ENCODE data around the gene BRME1. TPM values are rescaled to one million over a fixed set of nuclear protein-coding genes. Genes with fewer than 3 reads are reported as not detected.
A peak's percentile ranks its signal among the peaks of the same experiment; 100 is the strongest.

Gene BRME1
- total RNA-seq, 1 donor from 2014 or later: 0.68 TPM

DNA sequence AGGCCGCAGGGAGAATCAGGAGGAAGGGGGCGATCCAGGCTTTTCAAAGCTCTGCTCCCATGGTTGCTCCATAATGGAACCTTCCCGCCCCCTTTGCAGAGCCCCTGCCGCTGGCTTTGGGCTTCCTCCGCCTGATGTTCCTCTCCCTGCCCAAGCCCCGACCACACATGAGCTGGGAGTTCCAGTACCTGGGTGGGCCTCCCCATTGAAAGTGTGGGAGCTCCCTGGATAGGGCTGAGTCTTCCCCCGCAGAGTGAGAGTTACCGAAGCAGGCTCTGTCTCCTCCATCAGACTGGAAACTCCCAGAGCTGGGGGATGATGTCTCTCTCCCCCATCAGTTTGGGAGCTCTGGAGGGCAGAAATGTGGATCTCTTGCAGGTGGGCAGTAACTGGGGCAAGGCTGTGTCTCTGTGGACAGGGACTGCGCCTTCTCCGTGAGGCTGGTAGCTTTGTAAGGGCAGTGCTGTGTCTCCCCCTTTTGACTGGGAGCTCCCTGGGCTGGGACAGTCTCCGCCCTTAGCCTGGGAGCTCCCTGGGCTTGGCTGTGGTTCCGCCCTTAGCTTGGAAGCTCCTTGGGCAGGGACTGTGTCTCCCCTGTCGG is 47.1 kb upstream of the BRME1 start:
- Histone ChIP-seq H3K36me3 (ENCODE audit: insufficient read depth, low read length) (peaks cover 6% of the 10 kb centered on the region), H3K79me2 (ENCODE audit: insufficient read depth, low read length) (peaks cover 19% of the 10 kb centered on the region), H3K27ac (ENCODE audit: low read depth, low read length) (no peak overlapping the region), H3K4me3 (ENCODE audit: insufficient read depth, low read depth, low read length) (peak overlapping the region; percentile 69), H3K4me1 (ENCODE audit: insufficient read depth, low read length) (peaks cover 7% of the 10 kb centered on the region), H3K4me2 (ENCODE audit: low read length) (peak overlapping the region; percentile 96), H2AFZ (ENCODE audit: low read depth, low read length) (no peak overlapping the region), H3K9me3 (ENCODE audit: insufficient read depth, low read depth, low read length) (no peaks in the 10 kb centered on the region), H4K20me1 (ENCODE audit: insufficient read depth, low read length) (peaks cover 20% of the 10 kb centered on the region), H3K9ac (ENCODE audit: low read length) (peak overlapping the region; percentile 83), H3K27me3 (ENCODE audit: insufficient read depth, low read length) (no peaks in the 10 kb centered on the region)
- Mint-ChIP-seq H3K4me3 (ENCODE audit: unreplicated experiment) (peak overlapping the region; percentile 89), H3K36me3 (ENCODE audit: low read depth, unreplicated experiment) (peaks cover 7% of the 10 kb centered on the region), H3K27ac (ENCODE audit: unreplicated experiment) (peak overlapping the region; percentile 47), H3K9me3 (ENCODE audit: unreplicated experiment) (no peaks in the 10 kb centered on the region), H3K4me1 (ENCODE audit: low read depth, unreplicated experiment) (peaks cover 3% of the 10 kb centered on the region), H3K27me3 (ENCODE audit: low read depth, unreplicated experiment) (no peaks in the 10 kb centered on the region)
- DNase-seq (ENCODE audit: low read depth) (no peak), FAIRE-seq (no peak)
- no peak for TF ChIP-seq EZH2 (IDR thresholded peaks at IDR 0.05; ENCODE audit: insufficient read depth, low read length)
- TF ChIP-seq, protein P1, sequence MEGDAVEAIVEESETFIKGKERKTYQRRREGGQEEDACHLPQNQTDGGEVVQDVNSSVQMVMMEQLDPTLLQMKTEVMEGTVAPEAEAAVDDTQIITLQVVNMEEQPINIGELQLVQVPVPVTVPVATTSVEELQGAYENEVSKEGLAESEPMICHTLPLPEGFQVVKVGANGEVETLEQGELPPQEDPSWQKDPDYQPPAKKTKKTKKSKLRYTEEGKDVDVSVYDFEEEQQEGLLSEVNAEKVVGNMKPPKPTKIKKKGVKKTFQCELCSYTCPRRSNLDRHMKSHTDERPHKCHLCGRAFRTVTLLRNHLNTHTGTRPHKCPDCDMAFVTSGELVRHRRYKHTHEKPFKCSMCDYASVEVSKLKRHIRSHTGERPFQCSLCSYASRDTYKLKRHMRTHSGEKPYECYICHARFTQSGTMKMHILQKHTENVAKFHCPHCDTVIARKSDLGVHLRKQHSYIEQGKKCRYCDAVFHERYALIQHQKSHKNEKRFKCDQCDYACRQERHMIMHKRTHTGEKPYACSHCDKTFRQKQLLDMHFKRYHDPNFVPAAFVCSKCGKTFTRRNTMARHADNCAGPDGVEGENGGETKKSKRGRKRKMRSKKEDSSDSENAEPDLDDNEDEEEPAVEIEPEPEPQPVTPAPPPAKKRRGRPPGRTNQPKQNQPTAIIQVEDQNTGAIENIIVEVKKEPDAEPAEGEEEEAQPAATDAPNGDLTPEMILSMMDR (IDR thresholded peaks at IDR 0.05; ENCODE audit: insufficient read depth, low read depth, low read length): no peak

DNA sequence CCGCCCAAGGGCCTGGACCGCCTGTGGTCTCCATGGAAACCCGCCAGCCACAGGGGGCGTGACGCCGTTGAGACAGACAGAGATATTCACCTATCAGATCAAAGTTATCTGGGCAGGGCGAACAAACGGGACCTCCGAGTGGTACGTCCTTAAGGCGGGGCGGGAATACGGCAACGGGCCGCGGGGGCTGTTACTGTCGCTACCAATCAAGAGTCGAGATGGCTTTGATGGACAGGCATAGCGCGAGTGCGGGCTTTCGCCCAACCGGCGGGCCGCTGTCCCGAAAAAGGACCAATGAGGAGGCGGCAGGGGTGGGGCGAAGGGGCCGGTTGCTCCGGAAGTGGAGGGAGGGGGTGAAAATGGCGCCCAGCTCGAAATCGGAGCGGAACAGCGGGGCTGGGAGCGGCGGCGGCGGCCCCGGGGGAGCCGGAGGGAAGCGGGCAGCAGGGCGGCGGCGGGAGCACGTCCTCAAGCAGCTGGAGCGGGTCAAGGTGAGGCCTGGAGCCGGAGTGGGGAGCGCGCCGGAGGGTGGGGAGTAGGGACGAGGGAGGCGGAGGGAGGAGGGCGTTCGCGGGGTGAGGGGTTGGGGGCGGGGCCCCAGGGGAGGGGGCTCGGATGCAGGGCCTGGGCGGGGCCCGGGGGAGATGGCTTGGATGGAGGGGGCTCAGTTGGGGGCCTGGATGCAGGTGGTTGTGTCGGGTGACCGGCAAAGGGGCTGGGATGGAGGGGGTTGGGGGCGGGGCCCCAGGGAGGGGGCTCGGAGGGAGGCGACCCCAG is 46.4 kb upstream of the BRME1 start, which contains the start of gene DCAF15:
Gene DCAF15 (plus strand): TSS at position 356 of the 777 bp plus-strand sequence. CDS start 4 bp downstream, at position 360.
- peak within 1 kb of the TSS; percentile 84 for H2AFZ ChIP-seq (ENCODE audit: low read depth, low read length)
- H3K27ac Mint-ChIP-seq (ENCODE audit: unreplicated experiment): peak within 1 kb of the TSS; percentile 62
- H3K9me3 ChIP-seq (ENCODE audit: insufficient read depth, low read depth, low read length): no peaks in the 10 kb centered on the region
- H3K27me3 Mint-ChIP-seq (ENCODE audit: low read depth, unreplicated experiment): no peaks in the 10 kb centered on the region
- peak within 1 kb of the TSS; percentile 89 for H3K4me3 Mint-ChIP-seq (ENCODE audit: unreplicated experiment)
- FAIRE-seq (peak; percentile 90), DNase-seq (ENCODE audit: low read depth) (peak; percentile 98)
- no peaks in the 10 kb centered on the region for H3K27me3 ChIP-seq (ENCODE audit: insufficient read depth, low read length)
- H3K4me1 Mint-ChIP-seq (ENCODE audit: low read depth, unreplicated experiment): peaks cover 3% of the 10 kb centered on the region
- H3K79me2 ChIP-seq (ENCODE audit: insufficient read depth, low read length): peaks cover 19% of the 10 kb centered on the region
- peaks cover 18% of the 10 kb centered on the region for H4K20me1 ChIP-seq (ENCODE audit: insufficient read depth, low read length)
- peaks cover 6% of the 10 kb centered on the region for H3K36me3 Mint-ChIP-seq (ENCODE audit: low read depth, unreplicated experiment)
- no peaks in the 10 kb centered on the region for H3K9me3 Mint-ChIP-seq (ENCODE audit: unreplicated experiment)
- peak within 1 kb of the TSS; percentile 69 for H3K4me3 ChIP-seq (ENCODE audit: insufficient read depth, low read depth, low read length)
- H3K9ac ChIP-seq (ENCODE audit: low read length): peak within 1 kb of the TSS; percentile 83
- peaks cover 6% of the 10 kb centered on the region for H3K36me3 ChIP-seq (ENCODE audit: insufficient read depth, low read length)
- H3K4me2 ChIP-seq (ENCODE audit: low read length): peak within 1 kb of the TSS; percentile 96
- H3K27ac ChIP-seq (ENCODE audit: low read depth, low read length): peak within 1 kb of the TSS; percentile 75
- H3K4me1 ChIP-seq (ENCODE audit: insufficient read depth, low read length): peaks cover 7% of the 10 kb centered on the region
- TF ChIP-seq, protein P1 (IDR thresholded peaks at IDR 0.05; ENCODE audit: insufficient read depth, low read depth, low read length): no peak
- TF ChIP-seq EZH2 (IDR thresholded peaks at IDR 0.05; ENCODE audit: insufficient read depth, low read length): no peak
